HG03565 (cell line): ENCODE results near the gene MMUT.
A peak's percentile ranks its signal among the peaks of the same experiment; 100 is the strongest.
"Not testable (repeated sequence)": the region's sequence is repeated elsewhere in the genome, so short reads cannot be mapped to it uniquely, and the experiment has no call there.

ENCODE experiments used
- ATAC-seq: cut with Tn5 transposase; IDR thresholded peaks from one replicate; pipeline ENCODE4 v1.9.1; 2021; ENCODE audit warnings: mild to moderate bottlenecking, moderate library complexity; ENCODE audit not compliant: unreplicated experiment

The MMUT gene

GRCh38 chr6:49430187-49430586, 32.9 kb downstream of the MMUT start:
- no peak for ATAC-seq

- ATAC-seq, result no peak
Observed at GRCh38 chr6:49423817-49424216, 39.2 kb downstream of the MMUT start.

- ATAC-seq, result no peak
Observed at GRCh38 chr6:49416195-49416594, 46.9 kb downstream of the MMUT start.

- ATAC-seq, result no peak
Observed at GRCh38 chr6:49415358-49415757, 47.7 kb downstream of the MMUT start.

- no peak for ATAC-seq
Observed at GRCh38 chr6:49410564-49410963, 52.5 kb downstream of the MMUT start.

GRCh38 chr6:49409951-49410542, 53.0 kb downstream of the MMUT start:
- peak; percentile 91 for ATAC-seq

- ATAC-seq, result no peak
Observed at GRCh38 chr6:49406250-49406970, 56.6 kb downstream of the MMUT start.

GRCh38 chr6:49401063-49401462, 62.0 kb downstream of the MMUT start:
- no peak for ATAC-seq

GRCh38 chr6:49386667-49387508, 76.2 kb downstream of the MMUT start:
- not testable (repeated sequence) for ATAC-seq

- ATAC-seq, result no peak
Observed at GRCh38 chr6:49384904-49385303, 78.1 kb downstream of the MMUT start.
